GM12878 (cell line): ENCODE data around the gene TBL1XR1. TPM values are rescaled to one million over a fixed set of nuclear protein-coding genes. Genes with fewer than 3 reads are reported as not detected.

Experiments used
- ATAC-seq: fragments of 200-7000 bp; cut with Tn5 transposase; 3 replicates; pipeline ENCODE4 v1.9.1; 2020; ENCODE audit warnings: mild to moderate bottlenecking, moderate library complexity
- BruUV-seq: library from RNA; stranded (reverse); fragments of 400-500 nt; replicated peaks from 2 replicates; lab custom pipeline; 2021; lab: Mats Ljungman, UMichigan
- CTCF ChIA-PET: fragments of 300-600 bp; sonication (Branson Sonifier 250); formaldehyde crosslinking; extraction: SDS; loops from one replicate; lab custom pipeline; 2021; ENCODE audit warnings: inconsistent platforms; lab: Yijun Ruan, JAX
- POLR2A ChIA-PET: fragments of 350-600 bp; formaldehyde crosslinking; extraction: SDS; loops from one replicate; lab custom pipeline; 2021; ENCODE audit warnings: inconsistent platforms; lab: Charles Lee
- RAD21 ChIA-PET: fragments of 300-600 bp; sonication (Branson Sonifier 250); formaldehyde crosslinking; loops from one replicate; lab custom pipeline; 2023; ENCODE audit warnings: antibody characterized with exemption; ENCODE audit not compliant: unreplicated experiment; lab: Charles Lee
- SMC1A ChIA-PET: fragments of 300-600 bp; sonication (Branson Sonifier 250); formaldehyde crosslinking; loops from one replicate; lab custom pipeline; 2023; ENCODE audit not compliant: unreplicated experiment, uncharacterized antibody; lab: Charles Lee
- DNase-seq: peaks from one replicate; pipeline ENCODE4 v3.0.0-alpha.2; 2011; ENCODE audit warnings: low read depth, low spot score
- FAIRE-seq: peaks from 3 replicates; lab custom pipeline; 2011; peaks lifted over from hg19 to GRCh38; lab: Jason Lieb, UNC
- H2AFZ ChIP-seq: 2 replicates; pipeline ENCODE4 v1.6.0; 2011; ENCODE audit warnings: low read depth, low read length, control low read depth; ENCODE audit not compliant: control insufficient read depth
- H3K27ac ChIP-seq: 2 replicates; pipeline ENCODE4 v1.5.1; 2011; ENCODE audit warnings: control low read depth; ENCODE audit not compliant: control insufficient read depth, insufficient read depth
- H3K27me3 ChIP-seq, 2 experiments: replicated peaks in 1 of 2; 2 replicates each; pipeline versions ENCODE4 v1.6.0 to v1.6.1; 2011; ENCODE audit warnings: low read length in 1 of 2; ENCODE audit not compliant: control insufficient read depth in 2 of 2, insufficient read depth in 2 of 2
- H3K36me3 ChIP-seq, 2 experiments: 2 replicates each; pipeline ENCODE4 v1.5.1; 2011; ENCODE audit warnings: low read length in 1 of 2; ENCODE audit not compliant: control insufficient read depth in 2 of 2, insufficient read depth in 2 of 2
- H3K4me1 ChIP-seq: 2 replicates; pipeline ENCODE4 v1.6.1; 2011; ENCODE audit warnings: mild to moderate bottlenecking, low read length, moderate library complexity, mixed read lengths; ENCODE audit not compliant: control insufficient read depth, insufficient read depth
- H3K4me2 ChIP-seq: 2 replicates; pipeline ENCODE4 v1.6.0; 2011; ENCODE audit warnings: control low read depth; ENCODE audit not compliant: control insufficient read depth, insufficient read depth
- H3K4me3 ChIP-seq: fragments of 200-600 bp; sonication (generic); 2 replicates; pipeline ENCODE4 v1.5.1; 2016
- H3K79me2 ChIP-seq: 2 replicates; pipeline ENCODE4 v1.6.0; 2011; ENCODE audit warnings: low read length; ENCODE audit not compliant: control insufficient read depth, insufficient read depth
- H3K9ac ChIP-seq: 2 replicates; pipeline ENCODE4 v1.8.0; 2011; ENCODE audit warnings: low read length, control low read depth, mixed read lengths; ENCODE audit not compliant: control insufficient read depth, insufficient read depth
- H3K9me3 ChIP-seq: replicated peaks from 3 replicates; pipeline ENCODE4 v1.5.1; 2011; ENCODE audit warnings: mild to moderate bottlenecking, low read length; ENCODE audit not compliant: control insufficient read depth, insufficient read depth
- H4K20me1 ChIP-seq: 2 replicates; pipeline ENCODE4 v1.6.0; 2011; ENCODE audit not compliant: control insufficient read depth, insufficient read depth
- EED ChIP-seq: sonication (generic); IDR thresholded peaks from 2 replicates; pipeline ENCODE4 v1.6.1; 2016; ENCODE audit warnings: antibody characterized with exemption, low read depth
- NFYA ChIP-seq: IDR thresholded peaks from 2 replicates; pipeline ENCODE4 v1.6.1; 2011; ENCODE audit warnings: low read depth, mild to moderate bottlenecking, low read length, improper control_type of control experiment, borderline replicate concordance
- NRF1 ChIP-seq: conservative IDR thresholded peaks from 2 replicates; pipeline ENCODE4 v1.6.1; 2011; ENCODE audit warnings: mild to moderate bottlenecking, low read depth, low read length, improper control_type of control experiment
- RAD21 ChIP-seq: IDR thresholded peaks from 2 replicates; pipeline ENCODE4 v1.6.1; 2011; ENCODE audit warnings: mild to moderate bottlenecking, low read depth, low read length, moderate library complexity; ENCODE audit not compliant: insufficient read depth
- SIX5 ChIP-seq: IDR thresholded peaks from 2 replicates; pipeline ENCODE4 v1.6.1; 2011; ENCODE audit warnings: mild to moderate bottlenecking, low read depth, low read length, moderate library complexity; ENCODE audit not compliant: severe bottlenecking
- ZNF207 ChIP-seq: fragments of 450-650 bp; IDR thresholded peaks from 2 replicates; pipeline ENCODE4 v1.6.1; 2014; ENCODE audit warnings: antibody characterized with exemption, mild to moderate bottlenecking, borderline replicate concordance
- ZNF384 ChIP-seq: IDR thresholded peaks from 2 replicates; pipeline ENCODE4 v1.6.1; 2012; ENCODE audit warnings: low read depth, mild to moderate bottlenecking, low read length, improper control_type of control experiment, borderline replicate concordance
- WGBS: methylation state at CpG from one replicate; pipeline ENCODE4 v1.1.6; 2016; ENCODE audit warnings: low lambda C conversion rate; ENCODE audit not compliant: insufficient replicate concordance, insufficient coverage; ENCODE audit errors: missing lambda C conversion rate; 5-methylcytosine and 5-hydroxymethylcytosine counted together
- in situ Hi-C: fragments of 300-500 bp; cut with MboI; formaldehyde crosslinking; loops from 9 replicates; pipeline ENCODE4 v1.14.3; 2018; ENCODE audit warnings: mixed read lengths
- intact Hi-C: fragments of 100-400 bp; cut with micrococcal nuclease; formaldehyde crosslinking; loops from one replicate; pipeline ENCODE4 v1.14.2; 2022; ENCODE audit not compliant: unreplicated experiment
- polyA plus RNA-seq, 11 experiments: library from polyadenylated mRNA; depleted of rRNA in 4 of 11; unstranded in 6 of 11; stranded (reverse) in 5 of 11; fragments of >200 nt; fragmentation: Nextera tagmentation in 4 of 11; fragmentation: Illumina TruSeq in 1 of 11; extraction: Ambion mirVana in 4 of 11; extraction: Trizol in 1 of 11; gene quantifications; 1 replicate in 1 of 11; 2 replicates in 10 of 11; pipeline versions ENCODE4 v1.2.1 to v1.2.3, GENCODE V29; 2011 to 2016; ENCODE audit warnings: inconsistent platforms in 2 of 11, missing spikeins in 2 of 11, low read depth in 1 of 11
- total RNA-seq, 4 experiments: library from RNA; depleted of rRNA in 3 of 4; stranded (reverse); fragments of >200 nt in 3 of 4; fragmentation: Illumina TruSeq in 1 of 4; extraction: Trizol in 1 of 4; gene quantifications; 2 replicates each; pipeline versions ENCODE4 v1.2.1 to v1.2.3, GENCODE V29; 2013 to 2021
- TF ChIP-seq, protein P1 (sequence below): fragments of 450-650 bp; IDR thresholded peaks from 2 replicates; pipeline ENCODE4 v1.6.1; 2017; ENCODE audit warnings: mild to moderate bottlenecking, low read depth, inconsistent platforms; ENCODE audit not compliant: poor library complexity, severe bottlenecking
- TF ChIP-seq, protein P2 (sequence below): fragments of 450-650 bp; IDR thresholded peaks from 2 replicates; pipeline ENCODE4 v1.6.1; 2016; ENCODE audit warnings: mild to moderate bottlenecking
- TF ChIP-seq, protein P3 (sequence below): IDR thresholded peaks from 2 replicates; pipeline ENCODE4 v1.6.1; 2012; ENCODE audit warnings: low read depth, low read length, improper control_type of control experiment
- TF ChIP-seq, protein P4 (sequence below), 3 experiments: IDR thresholded peaks in 2 of 3; conservative IDR thresholded peaks in 1 of 3; 2 replicates each; pipeline ENCODE4 v1.5.1; 2011; ENCODE audit warnings: low read depth in 3 of 3, low read length in 3 of 3, mild to moderate bottlenecking in 3 of 3, control low read depth in 2 of 3, moderate library complexity in 2 of 3, inconsistent platforms in 1 of 3, mixed read lengths in 1 of 3; ENCODE audit not compliant: control insufficient read depth in 2 of 3, insufficient read depth in 1 of 3; ENCODE audit errors: extremely low read depth in 1 of 3

Gene TBL1XR1
- total and polyA plus RNA-seq, 10 of the 15 experiments (the other 5 are each of a cell fraction or from before 2014, with no cell fraction given): 13.0 to 115 (median 60.4) TPM

DNA sequence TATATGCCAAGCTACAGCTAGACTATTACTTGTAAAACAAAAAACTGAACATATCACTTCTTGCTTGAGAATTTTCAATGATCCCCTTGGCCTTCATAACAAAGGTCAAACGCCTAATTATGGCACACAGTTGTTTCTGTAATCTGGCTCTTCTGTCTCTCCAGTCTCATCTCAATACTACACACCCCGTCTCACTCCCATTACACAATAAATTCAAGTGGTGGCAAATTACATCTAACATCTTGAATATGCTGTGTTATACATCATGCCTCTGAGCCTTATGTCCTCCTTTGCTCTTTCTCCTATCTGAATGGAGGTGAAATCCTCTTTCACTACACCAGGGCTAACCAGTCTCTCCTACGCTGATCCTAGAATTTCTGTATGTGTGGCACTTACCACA is 140.4 kb downstream of the TBL1XR1 start:
- in situ Hi-C loops (loop anchor here (5.0 kb wide), 2 partner anchors 295 to 725 kb away; no protein-coding TSS in a partner anchor), intact Hi-C loops (loop anchor here (5.0 to 10.0 kb wide), 2 partner anchors 540 to 618 kb away; no protein-coding TSS in a partner anchor)
- Histone ChIP-seq H3K36me3 (no peaks in the 10 kb centered on the region; a peak in 1 of 4 replicates), H2AFZ (no peak overlapping the region), H3K9ac (no peak overlapping the region), H3K9me3 (no peaks in the 10 kb centered on the region), H3K79me2 (peaks cover 13% of the 10 kb centered on the region), H3K4me2 (no peak overlapping the region), H3K27ac (no peak overlapping the region), H4K20me1 (no peaks in the 10 kb centered on the region), H3K4me3 (no peak overlapping the region), H3K4me1 (peaks cover 13% of the 10 kb centered on the region; the same call in 1 of the 2 replicates), H3K27me3 (no peaks in the 10 kb centered on the region)
- ChIA-PET POLR2A (no interaction called here), CTCF (no interaction called here), SMC1A (interaction anchor here (1.2 to 2.0 kb wide), 2 partner anchors 12 to 138 kb away, joined by 3 to 9 read pairs; no protein-coding TSS in a partner anchor), RAD21 (no interaction called here)
- DNase-seq (no peak), FAIRE-seq (no peak), ATAC-seq (no peak; the same call in 2 of the 3 replicates)
- no TSS peak for BruUV-seq
- no peak for TF ChIP-seq NFYA
- no peak for TF ChIP-seq RAD21
- TF ChIP-seq, protein P1, sequence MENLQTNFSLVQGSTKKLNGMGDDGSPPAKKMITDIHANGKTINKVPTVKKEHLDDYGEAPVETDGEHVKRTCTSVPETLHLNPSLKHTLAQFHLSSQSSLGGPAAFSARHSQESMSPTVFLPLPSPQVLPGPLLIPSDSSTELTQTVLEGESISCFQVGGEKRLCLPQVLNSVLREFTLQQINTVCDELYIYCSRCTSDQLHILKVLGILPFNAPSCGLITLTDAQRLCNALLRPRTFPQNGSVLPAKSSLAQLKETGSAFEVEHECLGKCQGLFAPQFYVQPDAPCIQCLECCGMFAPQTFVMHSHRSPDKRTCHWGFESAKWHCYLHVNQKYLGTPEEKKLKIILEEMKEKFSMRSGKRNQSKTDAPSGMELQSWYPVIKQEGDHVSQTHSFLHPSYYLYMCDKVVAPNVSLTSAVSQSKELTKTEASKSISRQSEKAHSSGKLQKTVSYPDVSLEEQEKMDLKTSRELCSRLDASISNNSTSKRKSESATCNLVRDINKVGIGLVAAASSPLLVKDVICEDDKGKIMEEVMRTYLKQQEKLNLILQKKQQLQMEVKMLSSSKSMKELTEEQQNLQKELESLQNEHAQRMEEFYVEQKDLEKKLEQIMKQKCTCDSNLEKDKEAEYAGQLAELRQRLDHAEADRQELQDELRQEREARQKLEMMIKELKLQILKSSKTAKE: no peak
- TF ChIP-seq, protein P2, sequence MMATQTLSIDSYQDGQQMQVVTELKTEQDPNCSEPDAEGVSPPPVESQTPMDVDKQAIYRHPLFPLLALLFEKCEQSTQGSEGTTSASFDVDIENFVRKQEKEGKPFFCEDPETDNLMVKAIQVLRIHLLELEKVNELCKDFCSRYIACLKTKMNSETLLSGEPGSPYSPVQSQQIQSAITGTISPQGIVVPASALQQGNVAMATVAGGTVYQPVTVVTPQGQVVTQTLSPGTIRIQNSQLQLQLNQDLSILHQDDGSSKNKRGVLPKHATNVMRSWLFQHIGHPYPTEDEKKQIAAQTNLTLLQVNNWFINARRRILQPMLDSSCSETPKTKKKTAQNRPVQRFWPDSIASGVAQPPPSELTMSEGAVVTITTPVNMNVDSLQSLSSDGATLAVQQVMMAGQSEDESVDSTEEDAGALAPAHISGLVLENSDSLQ: no peak
- TF ChIP-seq, protein P3, sequence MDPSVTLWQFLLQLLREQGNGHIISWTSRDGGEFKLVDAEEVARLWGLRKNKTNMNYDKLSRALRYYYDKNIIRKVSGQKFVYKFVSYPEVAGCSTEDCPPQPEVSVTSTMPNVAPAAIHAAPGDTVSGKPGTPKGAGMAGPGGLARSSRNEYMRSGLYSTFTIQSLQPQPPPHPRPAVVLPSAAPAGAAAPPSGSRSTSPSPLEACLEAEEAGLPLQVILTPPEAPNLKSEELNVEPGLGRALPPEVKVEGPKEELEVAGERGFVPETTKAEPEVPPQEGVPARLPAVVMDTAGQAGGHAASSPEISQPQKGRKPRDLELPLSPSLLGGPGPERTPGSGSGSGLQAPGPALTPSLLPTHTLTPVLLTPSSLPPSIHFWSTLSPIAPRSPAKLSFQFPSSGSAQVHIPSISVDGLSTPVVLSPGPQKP: no peak
- TF ChIP-seq, protein P4, sequence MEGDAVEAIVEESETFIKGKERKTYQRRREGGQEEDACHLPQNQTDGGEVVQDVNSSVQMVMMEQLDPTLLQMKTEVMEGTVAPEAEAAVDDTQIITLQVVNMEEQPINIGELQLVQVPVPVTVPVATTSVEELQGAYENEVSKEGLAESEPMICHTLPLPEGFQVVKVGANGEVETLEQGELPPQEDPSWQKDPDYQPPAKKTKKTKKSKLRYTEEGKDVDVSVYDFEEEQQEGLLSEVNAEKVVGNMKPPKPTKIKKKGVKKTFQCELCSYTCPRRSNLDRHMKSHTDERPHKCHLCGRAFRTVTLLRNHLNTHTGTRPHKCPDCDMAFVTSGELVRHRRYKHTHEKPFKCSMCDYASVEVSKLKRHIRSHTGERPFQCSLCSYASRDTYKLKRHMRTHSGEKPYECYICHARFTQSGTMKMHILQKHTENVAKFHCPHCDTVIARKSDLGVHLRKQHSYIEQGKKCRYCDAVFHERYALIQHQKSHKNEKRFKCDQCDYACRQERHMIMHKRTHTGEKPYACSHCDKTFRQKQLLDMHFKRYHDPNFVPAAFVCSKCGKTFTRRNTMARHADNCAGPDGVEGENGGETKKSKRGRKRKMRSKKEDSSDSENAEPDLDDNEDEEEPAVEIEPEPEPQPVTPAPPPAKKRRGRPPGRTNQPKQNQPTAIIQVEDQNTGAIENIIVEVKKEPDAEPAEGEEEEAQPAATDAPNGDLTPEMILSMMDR (IDR thresholded peaks at IDR 0.05 in 2 of 3, conservative IDR thresholded peaks at IDR 0.05 in 1 of 3; ENCODE audit: control insufficient read depth in 2 of 3, extremely low read depth in 1 of 3, insufficient read depth in 1 of 3, low read depth in 3 of 3, low read length in 3 of 3): no peak
- TF ChIP-seq SIX5: no peak
- no peak for TF ChIP-seq NRF1
- no peak for TF ChIP-seq ZNF207
- no peak for TF ChIP-seq EED
- TF ChIP-seq ZNF384: no peak
- WGBS: 96% methylated on average over 3 of the region's 3 CpGs
